ENCODE data around the gene XRCC3. TPM values are rescaled to one million over a fixed set of nuclear protein-coding genes. Genes with fewer than 3 reads are reported as not detected.
A peak's percentile ranks its signal among the peaks of the same experiment; 100 is the strongest.

XRCC3 gene
- total RNA-seq, 3 donors from 2014 or later, result 5.9 to 10.2 (median 5.9) TPM

- H3K36me3 ChIP-seq, result no peaks in the 10 kb centered on the region
- peak overlapping the region in 1 of 3 donors; percentile 9 for H3K4me3 ChIP-seq
- TF ChIP-seq POLR2AphosphoS5 (IDR thresholded peaks at IDR 0.05) (peak in 1 of 3 donors; percentile 63), POLR2A (IDR thresholded peaks at IDR 0.05) (no peak)
- DNase-seq (ENCODE audit: low spot score in 2 of 2), result peak; percentile 79 to 84
- peaks cover 16 to 25% of the 10 kb centered on the region in 2 donors for H3K4me1 ChIP-seq
- intact Hi-C loops (cut with DNase I; ENCODE audit: low total_unique reads), result no loop called here
- no peaks in the 10 kb centered on the region for H3K9me3 ChIP-seq
- peak overlapping the region; percentile 92 to 96 for H3K27ac ChIP-seq
- no peaks in the 10 kb centered on the region for H3K27me3 ChIP-seq
Observed at GRCh38 chr14:103735815-103736545, 20.7 kb upstream of the XRCC3 start.

GRCh38 chr14:103735439-103735814 lies 20.2 kb upstream of the XRCC3 start:
- DNase-seq (ENCODE audit: low spot score in 2 of 2), result no peak
- Histone ChIP-seq H3K36me3 (no peaks in the 10 kb centered on the region), H3K27ac (peak overlapping the region; percentile 92 to 96), H3K27me3 (no peaks in the 10 kb centered on the region), H3K4me3 (no peak overlapping the region), H3K4me1 (peaks cover 16 to 25% of the 10 kb centered on the region in 2 donors), H3K9me3 (no peaks in the 10 kb centered on the region)
- intact Hi-C loops (cut with DNase I; ENCODE audit: low total_unique reads), result no loop called here
- TF ChIP-seq POLR2AphosphoS5 (IDR thresholded peaks at IDR 0.05), result no peak
- TF ChIP-seq CTCF (IDR thresholded peaks at IDR 0.05), result no peak
- TF ChIP-seq POLR2A (IDR thresholded peaks at IDR 0.05), result no peak

GRCh38 chr14:103735022-103735421 lies 19.8 kb upstream of the XRCC3 start:
- H3K27ac ChIP-seq, result peak overlapping the region; percentile 92 to 96
- H3K27me3 ChIP-seq, result no peaks in the 10 kb centered on the region
- TF ChIP-seq CTCF (IDR thresholded peaks at IDR 0.05), result no peak
- no peak for TF ChIP-seq POLR2A (IDR thresholded peaks at IDR 0.05)
- TF ChIP-seq POLR2AphosphoS5 (IDR thresholded peaks at IDR 0.05), result no peak
- intact Hi-C loops (cut with DNase I; ENCODE audit: low total_unique reads), result no loop called here
- H3K4me3 ChIP-seq, result no peak overlapping the region
- no peaks in the 10 kb centered on the region for H3K36me3 ChIP-seq
- no peak for DNase-seq (ENCODE audit: low spot score in 2 of 2)
- no peaks in the 10 kb centered on the region for H3K9me3 ChIP-seq
- peaks cover 16 to 25% of the 10 kb centered on the region in 2 donors for H3K4me1 ChIP-seq

GRCh38 chr14:103734081-103734888 lies 19.0 kb upstream of the XRCC3 start:
- Histone ChIP-seq H3K4me1 (peaks cover 16 to 33% of the 10 kb centered on the region in 2 donors), H3K27me3 (no peaks in the 10 kb centered on the region), H3K9me3 (no peaks in the 10 kb centered on the region), H3K36me3 (no peaks in the 10 kb centered on the region), H3K4me3 (no peak overlapping the region), H3K27ac (peak overlapping the region in 1 of 2 donors; percentile 0)
- intact Hi-C loops (cut with DNase I; ENCODE audit: low total_unique reads), result no loop called here
- no peak for DNase-seq (ENCODE audit: low spot score in 2 of 2)
- TF ChIP-seq POLR2A (IDR thresholded peaks at IDR 0.05) (no peak), CTCF (IDR thresholded peaks at IDR 0.05) (no peak), POLR2AphosphoS5 (IDR thresholded peaks at IDR 0.05) (no peak)

GRCh38 chr14:103733651-103734050 lies 18.4 kb upstream of the XRCC3 start:
- no peak for DNase-seq (ENCODE audit: low spot score in 2 of 2)
- Histone ChIP-seq H3K4me3 (no peak overlapping the region), H3K27me3 (no peaks in the 10 kb centered on the region), H3K9me3 (no peaks in the 10 kb centered on the region), H3K36me3 (no peaks in the 10 kb centered on the region), H3K27ac (no peak overlapping the region), H3K4me1 (peaks cover 16 to 37% of the 10 kb centered on the region in 2 donors)
- TF ChIP-seq POLR2A (IDR thresholded peaks at IDR 0.05), result no peak
- no peak for TF ChIP-seq CTCF (IDR thresholded peaks at IDR 0.05)
- TF ChIP-seq POLR2AphosphoS5 (IDR thresholded peaks at IDR 0.05), result no peak
- intact Hi-C loops (cut with DNase I; ENCODE audit: low total_unique reads), result no loop called here
